ENCODE measurements around the gene EPB41.
"Not testable (repeated sequence)": the region's sequence is repeated elsewhere in the genome, so short reads cannot be mapped to it uniquely, and the experiment has no call there.

Gene EPB41

GRCh38 chr1:29128739-29129138 lies 214.4 kb downstream of the EPB41 start:
- no peak for DNase-seq

- no peak for DNase-seq
These were observed 215.5 kb downstream of the EPB41 start for GRCh38 chr1:29129916-29130315.

GRCh38 chr1:29131056-29131455 lies 216.7 kb downstream of the EPB41 start:
- DNase-seq: not testable (repeated sequence)

- DNase-seq: peak in 8 of 56 donors; percentile 4 to 33 (median 18)
These were observed 219.7 kb downstream of the EPB41 start for GRCh38 chr1:29133861-29134694.

- DNase-seq: no peak
These were observed 220.3 kb downstream of the EPB41 start for GRCh38 chr1:29134695-29135028.

- DNase-seq: no peak
These were observed 222.1 kb downstream of the EPB41 start for GRCh38 chr1:29136391-29136915.

- no peak for DNase-seq
These were observed 228.3 kb downstream of the EPB41 start for GRCh38 chr1:29142714-29143113.

- no peak for DNase-seq
These were observed 229.8 kb downstream of the EPB41 start for GRCh38 chr1:29144178-29144577.

- DNase-seq: no peak
These were observed 231.5 kb downstream of the EPB41 start for GRCh38 chr1:29145739-29146437.

- no peak for DNase-seq
These were observed 234.5 kb downstream of the EPB41 start for GRCh38 chr1:29148656-29149491.

GRCh38 chr1:29150346-29150745 lies 236.0 kb downstream of the EPB41 start:
- DNase-seq: not testable (repeated sequence)

GRCh38 chr1:29152046-29152805 lies 237.9 kb downstream of the EPB41 start:
- no peak for DNase-seq

- no peak for DNase-seq
These were observed 242.3 kb downstream of the EPB41 start for GRCh38 chr1:29156543-29157268.

GRCh38 chr1:29157269-29157601 lies 242.9 kb downstream of the EPB41 start:
- no peak for DNase-seq

- no peak for DNase-seq
These were observed 245.4 kb downstream of the EPB41 start for GRCh38 chr1:29159773-29160172.

GRCh38 chr1:29162025-29162424 lies 247.7 kb downstream of the EPB41 start:
- no peak for DNase-seq

GRCh38 chr1:29162476-29163138 lies 248.2 kb downstream of the EPB41 start:
- peak in 1 of 56 donors; percentile 2 for DNase-seq

GRCh38 chr1:29164588-29164987 lies 250.2 kb downstream of the EPB41 start:
- DNase-seq: no peak

- DNase-seq: no peak
These were observed 252.0 kb downstream of the EPB41 start for GRCh38 chr1:29166291-29166878.

Measured in amygdala (tissue), 56 donors.